ENCODE results near the gene TAS2R1. TPM values are rescaled to one million over a fixed set of nuclear protein-coding genes. Genes with fewer than 3 reads are reported as not detected.

Gene TAS2R1
- total RNA-seq, 1 experiment from 2014 or later = not detected

DNA sequence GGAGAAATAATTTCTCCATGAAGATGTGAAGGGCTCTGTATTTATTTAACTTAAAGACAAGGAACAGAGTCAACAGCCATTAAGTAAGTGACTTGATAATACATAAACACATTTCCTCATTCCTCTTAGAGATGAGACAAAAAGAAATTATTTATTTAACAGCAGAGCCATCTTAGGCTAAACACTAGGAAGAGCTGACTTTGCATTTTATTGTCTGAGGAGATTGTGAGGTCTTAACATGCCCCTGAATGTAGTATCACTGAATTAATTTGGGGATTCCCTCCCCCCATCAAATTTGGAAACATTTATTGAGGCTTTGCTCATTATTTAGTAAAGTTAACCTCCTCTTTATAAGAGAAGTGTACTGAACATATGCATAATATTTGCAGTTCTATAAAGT is 35.2 kb downstream of the TAS2R1 start:
- H3K27ac Mint-ChIP-seq (ENCODE audit: low read depth, unreplicated experiment) = no peak overlapping the region
- intact Hi-C loops (cut with micrococcal nuclease) = no loop called here
- BruUV-seq (replicated peaks) = no TSS peak

GRCh38 chr5:9589049-9589835 is 40.9 kb downstream of the TAS2R1 start:
- no TSS peak for BruUV-seq (replicated peaks)
- no peaks in the 10 kb centered on the region for H3K9me3 Mint-ChIP-seq (ENCODE audit: unreplicated experiment)

More for the DNA sequence above, 35.2 kb downstream of the TAS2R1 start:
- peaks cover 41% of the 10 kb centered on the region for H3K27me3 Mint-ChIP-seq (ENCODE audit: insufficient read depth, unreplicated experiment)
- H3K36me3 Mint-ChIP-seq (ENCODE audit: insufficient read depth, unreplicated experiment) = peaks cover 6% of the 10 kb centered on the region
- TF ChIP-seq, protein P1, sequence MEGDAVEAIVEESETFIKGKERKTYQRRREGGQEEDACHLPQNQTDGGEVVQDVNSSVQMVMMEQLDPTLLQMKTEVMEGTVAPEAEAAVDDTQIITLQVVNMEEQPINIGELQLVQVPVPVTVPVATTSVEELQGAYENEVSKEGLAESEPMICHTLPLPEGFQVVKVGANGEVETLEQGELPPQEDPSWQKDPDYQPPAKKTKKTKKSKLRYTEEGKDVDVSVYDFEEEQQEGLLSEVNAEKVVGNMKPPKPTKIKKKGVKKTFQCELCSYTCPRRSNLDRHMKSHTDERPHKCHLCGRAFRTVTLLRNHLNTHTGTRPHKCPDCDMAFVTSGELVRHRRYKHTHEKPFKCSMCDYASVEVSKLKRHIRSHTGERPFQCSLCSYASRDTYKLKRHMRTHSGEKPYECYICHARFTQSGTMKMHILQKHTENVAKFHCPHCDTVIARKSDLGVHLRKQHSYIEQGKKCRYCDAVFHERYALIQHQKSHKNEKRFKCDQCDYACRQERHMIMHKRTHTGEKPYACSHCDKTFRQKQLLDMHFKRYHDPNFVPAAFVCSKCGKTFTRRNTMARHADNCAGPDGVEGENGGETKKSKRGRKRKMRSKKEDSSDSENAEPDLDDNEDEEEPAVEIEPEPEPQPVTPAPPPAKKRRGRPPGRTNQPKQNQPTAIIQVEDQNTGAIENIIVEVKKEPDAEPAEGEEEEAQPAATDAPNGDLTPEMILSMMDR (IDR thresholded peaks at IDR 0.05; ENCODE audit: unreplicated experiment) = no peak
- no peak for DNase-seq (ENCODE audit: unreplicated experiment)
- ChIA-PET CTCF (no interaction called here), POLR2A (no interaction called here)
- H3K4me1 Mint-ChIP-seq (ENCODE audit: insufficient read depth, unreplicated experiment) = no peaks in the 10 kb centered on the region
- H3K4me3 Mint-ChIP-seq (ENCODE audit: unreplicated experiment) = no peak overlapping the region
- no peaks in the 10 kb centered on the region for H3K9me3 Mint-ChIP-seq (ENCODE audit: unreplicated experiment)

GRCh38 chr5:9588254-9588653 is 41.9 kb downstream of the TAS2R1 start:
- Mint-ChIP-seq H3K36me3 (ENCODE audit: insufficient read depth, unreplicated experiment) (peaks cover 6% of the 10 kb centered on the region), H3K4me1 (ENCODE audit: insufficient read depth, unreplicated experiment) (no peaks in the 10 kb centered on the region), H3K4me3 (ENCODE audit: unreplicated experiment) (no peak overlapping the region), H3K27me3 (ENCODE audit: insufficient read depth, unreplicated experiment) (no peaks in the 10 kb centered on the region), H3K27ac (ENCODE audit: low read depth, unreplicated experiment) (no peak overlapping the region), H3K9me3 (ENCODE audit: unreplicated experiment) (no peaks in the 10 kb centered on the region)
- no TSS peak for BruUV-seq (replicated peaks)
- ChIA-PET CTCF (no interaction called here), POLR2A (no interaction called here)
- intact Hi-C loops (cut with micrococcal nuclease) = no loop called here
- TF ChIP-seq, protein P1 (IDR thresholded peaks at IDR 0.05; ENCODE audit: unreplicated experiment) = no peak
- DNase-seq (ENCODE audit: unreplicated experiment) = no peak

More at GRCh38 chr5:9589049-9589835, 40.9 kb downstream of the TAS2R1 start:
- H3K4me1 Mint-ChIP-seq (ENCODE audit: insufficient read depth, unreplicated experiment) = no peaks in the 10 kb centered on the region
- H3K27me3 Mint-ChIP-seq (ENCODE audit: insufficient read depth, unreplicated experiment) = no peaks in the 10 kb centered on the region
- ChIA-PET CTCF (no interaction called here), POLR2A (no interaction called here)
- peaks cover 6% of the 10 kb centered on the region for H3K36me3 Mint-ChIP-seq (ENCODE audit: insufficient read depth, unreplicated experiment)
- DNase-seq (ENCODE audit: unreplicated experiment) = no peak
- intact Hi-C loops (cut with micrococcal nuclease) = no loop called here
- TF ChIP-seq, protein P1 (IDR thresholded peaks at IDR 0.05; ENCODE audit: unreplicated experiment) = no peak
- no peak overlapping the region for H3K4me3 Mint-ChIP-seq (ENCODE audit: unreplicated experiment)
- H3K27ac Mint-ChIP-seq (ENCODE audit: low read depth, unreplicated experiment) = no peak overlapping the region

DNA sequence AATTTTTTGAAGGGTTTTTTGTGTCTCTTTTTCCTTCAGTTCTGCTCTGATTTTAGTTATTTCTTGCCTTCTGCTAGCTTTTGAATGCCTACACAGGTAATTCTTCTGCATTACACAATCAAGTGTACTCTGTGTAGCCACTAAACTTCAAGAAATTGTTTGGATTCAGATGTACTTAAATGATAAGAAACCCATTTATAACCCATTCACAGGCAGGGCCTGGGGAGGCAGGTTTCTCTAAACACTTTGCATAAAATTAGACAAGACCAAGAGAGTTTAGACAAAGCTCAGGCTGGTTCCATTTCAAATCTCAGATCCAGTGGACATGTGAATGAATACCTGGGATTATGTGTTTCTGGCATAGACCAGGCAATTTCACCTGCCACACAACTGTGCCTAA is 43.0 kb downstream of the TAS2R1 start:
- intact Hi-C loops (cut with micrococcal nuclease) = no loop called here
- no TSS peak for BruUV-seq (replicated peaks)

More for the DNA sequence above, 43.0 kb downstream of the TAS2R1 start:
- ChIA-PET POLR2A (no interaction called here), CTCF (no interaction called here)
- no peak overlapping the region for H3K4me3 Mint-ChIP-seq (ENCODE audit: unreplicated experiment)
- no peak for DNase-seq (ENCODE audit: unreplicated experiment)
- TF ChIP-seq, protein P1 (IDR thresholded peaks at IDR 0.05; ENCODE audit: unreplicated experiment) = no peak
- no peaks in the 10 kb centered on the region for H3K27me3 Mint-ChIP-seq (ENCODE audit: insufficient read depth, unreplicated experiment)
- H3K36me3 Mint-ChIP-seq (ENCODE audit: insufficient read depth, unreplicated experiment) = peaks cover 6% of the 10 kb centered on the region
- no peak overlapping the region for H3K27ac Mint-ChIP-seq (ENCODE audit: low read depth, unreplicated experiment)
- no peaks in the 10 kb centered on the region for H3K4me1 Mint-ChIP-seq (ENCODE audit: insufficient read depth, unreplicated experiment)
- no peaks in the 10 kb centered on the region for H3K9me3 Mint-ChIP-seq (ENCODE audit: unreplicated experiment)

All from MCF 10A (cell line).